Hindlimb muscle (tissue), 1 donor: ENCODE results near the gene GRK5. TPM values are rescaled to one million over a fixed set of nuclear protein-coding genes. Genes with fewer than 3 reads are reported as not detected.

Experiments used
- DNase-seq: peaks from one replicate; pipeline ENCODE4 v3.0.0-alpha.2; 2013
- polyA plus RNA-seq: library from polyadenylated mRNA; unstranded; fragments of 120-200 nt; gene quantifications from one replicate; pipeline ENCODE4 v1.2.1, GENCODE V29; 2013; ENCODE audit not compliant: insufficient read length

GRK5 gene
- polyA plus RNA-seq, 1 donor, result 19.1 TPM

- DNase-seq, result no peak
These were observed 112.0 kb downstream of the GRK5 start for GRCh38 chr10:119319161-119319919.

- DNase-seq, result no peak
These were observed 112.5 kb downstream of the GRK5 start for GRCh38 chr10:119319920-119320258.

- DNase-seq, result no peak
These were observed 113.6 kb downstream of the GRK5 start for GRCh38 chr10:119320981-119321380.

GRCh38 chr10:119323085-119324016 lies 116.0 kb downstream of the GRK5 start:
- DNase-seq, result no peak

GRCh38 chr10:119325131-119325530 lies 117.8 kb downstream of the GRK5 start:
- DNase-seq, result no peak

- no peak for DNase-seq
These were observed 118.8 kb downstream of the GRK5 start for GRCh38 chr10:119326167-119326566.

GRCh38 chr10:119327096-119327745 lies 119.8 kb downstream of the GRK5 start:
- DNase-seq, result no peak

GRCh38 chr10:119328223-119328622 lies 120.9 kb downstream of the GRK5 start:
- DNase-seq, result no peak

- DNase-seq, result no peak
These were observed 123.0 kb downstream of the GRK5 start for GRCh38 chr10:119330342-119330741.

- DNase-seq, result no peak
These were observed 123.7 kb downstream of the GRK5 start for GRCh38 chr10:119331061-119331460.

GRCh38 chr10:119333146-119333792 lies 125.9 kb downstream of the GRK5 start:
- no peak for DNase-seq

GRCh38 chr10:119335671-119336353 lies 128.4 kb downstream of the GRK5 start:
- no peak for DNase-seq

- no peak for DNase-seq
These were observed 129.2 kb downstream of the GRK5 start for GRCh38 chr10:119336599-119336998.

- DNase-seq, result no peak
These were observed 129.9 kb downstream of the GRK5 start for GRCh38 chr10:119337223-119337622.

- DNase-seq, result no peak
These were observed 130.5 kb downstream of the GRK5 start for GRCh38 chr10:119337796-119338432.

GRCh38 chr10:119339109-119339508 lies 131.7 kb downstream of the GRK5 start:
- no peak for DNase-seq

- no peak for DNase-seq
These were observed 133.6 kb downstream of the GRK5 start for GRCh38 chr10:119340893-119341458.

- no peak for DNase-seq
These were observed 134.3 kb downstream of the GRK5 start for GRCh38 chr10:119341459-119342301.

- DNase-seq, result no peak
These were observed 135.0 kb downstream of the GRK5 start for GRCh38 chr10:119342335-119342734.

- DNase-seq, result no peak
These were observed 135.7 kb downstream of the GRK5 start for GRCh38 chr10:119343011-119343601.
